Hepatocyte (in vitro differentiated cells): ENCODE data around the gene C14orf93. TPM values are rescaled to one million over a fixed set of nuclear protein-coding genes. Genes with fewer than 3 reads are reported as not detected.

Experiments
- DNase-seq: peaks from one replicate; pipeline ENCODE4 v3.0.0-alpha.2; 2016; ENCODE audit warnings: low spot score
- H2AFZ ChIP-seq: fragments of 200-600 bp; sonication (generic); 2 replicates; pipeline ENCODE4 v1.6.0; 2016; ENCODE audit warnings: antibody characterized with exemption, mild to moderate bottlenecking
- H3K27ac ChIP-seq: fragments of 200-600 bp; sonication (generic); 2 replicates; pipeline ENCODE4 v1.5.1; 2016; ENCODE audit warnings: mild to moderate bottlenecking
- H3K27me3 ChIP-seq: fragments of 200-600 bp; sonication (generic); 2 replicates; pipeline ENCODE4 v1.6.1; 2016
- H3K36me3 ChIP-seq: fragments of 200-600 bp; sonication (generic); replicated peaks from 2 replicates; pipeline ENCODE4 v1.5.1; 2016; ENCODE audit warnings: low read depth; ENCODE audit not compliant: insufficient read depth
- H3K4me1 ChIP-seq: fragments of 200-600 bp; sonication (generic); 2 replicates; pipeline ENCODE4 v1.5.1; 2016; ENCODE audit warnings: mild to moderate bottlenecking, moderate library complexity; ENCODE audit not compliant: insufficient read depth
- H3K4me2 ChIP-seq: fragments of 200-600 bp; sonication (generic); 2 replicates; pipeline ENCODE4 v1.6.0; 2016
- H3K4me3 ChIP-seq: fragments of 200-600 bp; sonication (generic); 2 replicates; pipeline ENCODE4 v1.5.1; 2016; ENCODE audit warnings: mild to moderate bottlenecking
- H3K79me2 ChIP-seq: fragments of 200-600 bp; sonication (generic); 2 replicates; pipeline ENCODE4 v1.6.0; 2017; ENCODE audit warnings: mild to moderate bottlenecking
- H3K9me2 ChIP-seq: fragments of 200-600 bp; sonication (generic); replicated peaks from 2 replicates; pipeline ENCODE4 v1.6.0; 2017; ENCODE audit warnings: mild to moderate bottlenecking; ENCODE audit not compliant: insufficient read depth
- H3K9me3 ChIP-seq: fragments of 200-600 bp; sonication (generic); 2 replicates; pipeline ENCODE4 v1.5.1; 2016; ENCODE audit warnings: low read depth, mild to moderate bottlenecking
- H4K20me1 ChIP-seq: fragments of 200-600 bp; sonication (generic); 2 replicates; pipeline ENCODE4 v1.6.0; 2016; ENCODE audit warnings: mild to moderate bottlenecking; ENCODE audit not compliant: insufficient read depth, poor library complexity, severe bottlenecking
- CTCF ChIP-seq: fragments of 200-600 bp; sonication (generic); IDR thresholded peaks from 2 replicates; pipeline ENCODE4 v1.5.1; 2016; ENCODE audit warnings: antibody characterized with exemption, mild to moderate bottlenecking; ENCODE audit not compliant: poor library complexity
- EZH2 ChIP-seq: fragments of 200-600 bp; sonication (generic); IDR thresholded peaks from 2 replicates; pipeline ENCODE4 v1.6.1; 2016; ENCODE audit warnings: antibody characterized with exemption, mild to moderate bottlenecking, borderline replicate concordance
- EZH2phosphoT487 ChIP-seq: fragments of 200-600 bp; sonication (generic); IDR thresholded peaks from one replicate; pipeline ENCODE4 v1.6.1; 2018; ENCODE audit warnings: antibody characterized with exemption, mild to moderate bottlenecking, low read depth, moderate library complexity; ENCODE audit not compliant: unreplicated experiment, severe bottlenecking
- WGBS: methylation state at CpG from one replicate; pipeline ENCODE4 v1.1.6; 2016; ENCODE audit warnings: low lambda C conversion rate; ENCODE audit errors: missing lambda C conversion rate; 5-methylcytosine and 5-hydroxymethylcytosine counted together
- polyA plus RNA-seq: library from polyadenylated mRNA; unstranded; fragments of >200 nt; fragmentation: Nextera tagmentation; extraction: Ambion mirVana; gene quantifications from 2 replicates; pipeline ENCODE4 v1.2.1, GENCODE V29; 2016
- total RNA-seq: library from RNA; depleted of rRNA; stranded (reverse); fragments of >200 nt; gene quantifications from 2 replicates; pipeline ENCODE4 v1.2.3, GENCODE V29; 2014

C14orf93 gene
- total and polyA plus RNA-seq, 2 experiments from 2014 or later: 6.5 to 8.8 TPM

- Histone ChIP-seq H3K4me2 (no peak overlapping the region), H3K4me1 (peaks cover 12% of the 10 kb centered on the region), H3K36me3 (no peaks in the 10 kb centered on the region), H4K20me1 (no peaks in the 10 kb centered on the region), H3K4me3 (no peak overlapping the region), H3K27me3 (no peaks in the 10 kb centered on the region), H3K9me3 (no peaks in the 10 kb centered on the region), H3K27ac (no peak overlapping the region), H3K9me2 (no peaks in the 10 kb centered on the region), H3K79me2 (no peaks in the 10 kb centered on the region), H2AFZ (no peak overlapping the region)
- 98% methylated on average over 12 of the region's 12 CpGs for WGBS
- DNase-seq: no peak
- TF ChIP-seq CTCF: no peak
These were observed 45.2 kb upstream of the C14orf93 start for GRCh38 chr14:23055147-23055550.

- Histone ChIP-seq H3K4me1 (peaks cover 12% of the 10 kb centered on the region), H2AFZ (no peak overlapping the region), H3K9me2 (no peaks in the 10 kb centered on the region), H3K36me3 (no peaks in the 10 kb centered on the region), H3K27me3 (no peaks in the 10 kb centered on the region), H3K4me2 (no peak overlapping the region), H4K20me1 (no peaks in the 10 kb centered on the region), H3K9me3 (no peaks in the 10 kb centered on the region), H3K27ac (no peak overlapping the region), H3K79me2 (no peaks in the 10 kb centered on the region), H3K4me3 (no peak overlapping the region)
- TF ChIP-seq CTCF (peak; percentile 11), EZH2 (no peak)
- 80% methylated on average over 17 of the region's 17 CpGs for WGBS
- no peak for DNase-seq
These were observed 44.3 kb upstream of the C14orf93 start for GRCh38 chr14:23054000-23054811.

- WGBS: 96% methylated on average over 10 of the region's 10 CpGs
- DNase-seq: no peak
- H3K36me3 ChIP-seq: no peaks in the 10 kb centered on the region
- H3K4me3 ChIP-seq: no peak overlapping the region
- no peak for TF ChIP-seq EZH2
- TF ChIP-seq EZH2phosphoT487: no peak
- TF ChIP-seq CTCF: no peak
- no peak overlapping the region for H3K4me2 ChIP-seq
- H4K20me1 ChIP-seq: no peaks in the 10 kb centered on the region
- no peak overlapping the region for H2AFZ ChIP-seq
- no peaks in the 10 kb centered on the region for H3K9me3 ChIP-seq
- H3K79me2 ChIP-seq: no peaks in the 10 kb centered on the region
- H3K9me2 ChIP-seq: no peaks in the 10 kb centered on the region
- no peaks in the 10 kb centered on the region for H3K27me3 ChIP-seq
- peaks cover 12% of the 10 kb centered on the region for H3K4me1 ChIP-seq
- no peak overlapping the region for H3K27ac ChIP-seq
These were observed 43.5 kb upstream of the C14orf93 start for GRCh38 chr14:23053426-23053825.
